Inferior parietal cortex (tissue), 1 donor: Measurements from ENCODE around the gene OTOP3.

Experiments used
- DNase-seq: peaks from one replicate; pipeline ENCODE4 v3.0.0-alpha.2; 2016; ENCODE audit errors: extremely low spot score

The OTOP3 gene

DNA sequence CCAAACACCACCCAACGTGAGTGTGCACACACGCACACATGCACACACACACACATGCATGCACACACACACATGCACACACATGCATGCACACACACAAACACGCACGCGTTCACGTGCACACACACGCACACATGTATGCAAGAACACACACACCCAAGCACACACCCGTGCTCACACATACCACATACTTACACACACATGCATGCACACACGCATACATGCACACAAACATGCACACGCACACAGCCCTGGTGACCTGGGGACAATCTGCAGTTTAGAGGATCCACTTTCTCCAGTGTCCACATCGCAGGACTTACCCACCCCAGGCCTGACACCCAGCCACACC, 18.9 kb upstream of the OTOP3 start:
- no peak for DNase-seq

DNA sequence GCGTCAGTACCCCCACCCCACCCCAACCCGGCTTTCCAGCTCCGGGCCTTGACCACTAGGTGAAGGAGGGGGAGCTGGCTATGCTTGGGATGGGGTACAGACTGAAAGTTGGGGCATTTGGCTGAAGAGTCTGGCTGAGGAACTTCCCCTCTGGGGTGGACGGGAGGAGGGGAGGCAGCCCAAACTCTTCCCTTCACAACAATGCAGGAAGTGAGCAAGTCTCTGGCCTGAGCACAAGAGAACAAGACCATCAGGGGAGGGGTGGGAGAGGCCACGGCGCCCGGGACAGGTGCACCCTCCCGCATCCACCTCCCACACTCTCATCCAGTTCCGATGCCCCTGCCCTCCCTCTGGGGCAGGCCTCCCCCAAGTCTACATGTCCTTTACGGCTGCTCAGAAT, 18.3 kb upstream of the OTOP3 start:
- DNase-seq = no peak

DNA sequence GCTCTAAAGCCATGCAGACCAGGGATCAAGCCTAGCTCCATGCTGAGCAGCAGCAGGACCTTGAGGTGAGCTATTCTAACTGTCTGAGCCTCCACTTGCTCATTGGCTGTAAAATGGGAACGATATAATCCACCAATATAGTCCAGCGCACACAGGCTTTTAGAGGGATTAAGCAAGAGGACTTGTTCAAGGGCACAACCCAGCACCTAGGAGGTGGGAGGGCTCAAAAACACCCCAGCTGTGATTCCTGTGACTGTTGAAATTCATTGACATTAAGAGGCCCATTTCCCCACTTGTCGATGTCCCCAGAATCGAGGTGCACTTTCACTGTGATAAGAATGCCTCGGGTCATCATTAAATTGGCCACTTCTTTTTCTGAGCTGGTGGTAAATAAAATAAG, 16.8 kb upstream of the OTOP3 start:
- DNase-seq = no peak

DNA sequence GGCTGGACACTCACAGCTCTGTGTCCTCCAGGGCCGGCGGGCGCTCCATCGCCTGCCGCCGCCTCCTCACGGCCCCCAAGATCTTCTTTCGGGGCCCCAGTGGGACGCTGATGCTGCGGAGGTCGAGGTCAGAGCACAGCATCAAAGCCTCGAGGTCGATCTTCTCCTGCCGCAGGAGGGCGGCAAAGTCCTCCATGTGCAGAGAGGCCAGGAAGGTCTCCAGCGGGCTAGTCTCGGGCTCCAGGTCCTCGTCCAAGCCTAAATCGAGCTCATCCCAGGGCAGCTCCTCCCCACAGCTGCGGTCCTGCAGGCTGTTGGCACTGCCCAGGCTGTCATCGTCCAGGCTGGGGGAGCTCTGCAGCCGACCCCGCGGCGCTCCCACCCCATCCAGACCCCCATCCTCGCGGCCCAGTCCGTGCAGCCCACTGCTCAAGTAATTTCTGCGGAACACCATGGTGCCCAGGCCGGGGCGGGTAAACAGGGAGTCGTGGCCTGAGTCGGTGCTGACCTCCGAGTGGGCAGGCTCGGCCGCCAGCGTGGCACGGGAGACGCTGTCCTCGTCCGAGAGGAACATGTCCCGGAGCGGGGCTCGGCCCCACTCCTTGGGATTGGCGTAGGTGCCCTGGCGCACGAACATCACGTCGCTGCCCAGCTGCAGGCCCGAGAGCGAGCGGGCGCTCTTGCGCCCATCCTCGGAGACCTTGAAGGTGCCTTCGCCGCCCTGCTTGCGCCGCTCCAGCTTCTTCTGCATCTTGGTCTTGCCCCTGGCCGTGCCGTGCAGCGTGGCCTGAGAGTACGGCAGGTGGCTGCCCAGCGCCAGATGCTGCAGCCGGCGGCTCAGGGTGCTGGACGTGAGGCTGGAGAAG, 16.0 kb upstream of the OTOP3 start:
- DNase-seq = no peak

DNA sequence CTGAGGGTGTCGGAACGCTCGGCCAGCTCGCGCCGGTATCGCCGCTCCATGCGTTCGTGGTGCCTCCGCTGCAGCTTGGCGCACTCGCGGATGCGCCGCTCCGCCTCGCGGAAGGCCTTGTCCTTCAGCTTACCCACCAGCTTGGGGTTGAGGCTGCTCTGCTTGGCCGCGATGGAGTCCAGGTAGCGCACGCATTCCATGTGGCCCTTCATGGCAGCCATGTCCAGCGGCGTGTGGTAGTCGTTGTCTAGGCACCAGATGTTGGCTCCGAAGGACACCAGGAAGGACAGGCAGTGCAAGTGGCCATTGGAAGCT, 15.4 kb upstream of the OTOP3 start:
- no peak for DNase-seq

DNA sequence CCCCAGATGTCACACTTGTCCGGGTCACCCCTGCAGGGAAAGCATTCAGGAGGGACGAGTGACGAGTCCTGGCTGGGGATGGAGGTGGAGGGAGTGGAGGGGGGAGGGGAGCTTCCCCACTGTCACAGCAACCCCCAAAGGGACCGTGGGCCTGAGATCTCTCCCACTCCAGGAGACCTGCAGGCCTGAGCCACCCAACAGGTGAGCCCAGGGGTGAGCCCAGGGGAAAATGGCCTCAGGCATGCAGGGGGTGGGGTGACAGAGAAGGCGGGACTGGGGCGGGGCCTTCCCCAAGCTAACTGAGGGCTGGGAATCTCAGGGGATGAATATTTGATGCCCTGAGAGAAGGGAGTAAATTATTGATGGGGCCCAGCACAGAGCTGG, 15.1 kb upstream of the OTOP3 start:
- no peak for DNase-seq

DNA sequence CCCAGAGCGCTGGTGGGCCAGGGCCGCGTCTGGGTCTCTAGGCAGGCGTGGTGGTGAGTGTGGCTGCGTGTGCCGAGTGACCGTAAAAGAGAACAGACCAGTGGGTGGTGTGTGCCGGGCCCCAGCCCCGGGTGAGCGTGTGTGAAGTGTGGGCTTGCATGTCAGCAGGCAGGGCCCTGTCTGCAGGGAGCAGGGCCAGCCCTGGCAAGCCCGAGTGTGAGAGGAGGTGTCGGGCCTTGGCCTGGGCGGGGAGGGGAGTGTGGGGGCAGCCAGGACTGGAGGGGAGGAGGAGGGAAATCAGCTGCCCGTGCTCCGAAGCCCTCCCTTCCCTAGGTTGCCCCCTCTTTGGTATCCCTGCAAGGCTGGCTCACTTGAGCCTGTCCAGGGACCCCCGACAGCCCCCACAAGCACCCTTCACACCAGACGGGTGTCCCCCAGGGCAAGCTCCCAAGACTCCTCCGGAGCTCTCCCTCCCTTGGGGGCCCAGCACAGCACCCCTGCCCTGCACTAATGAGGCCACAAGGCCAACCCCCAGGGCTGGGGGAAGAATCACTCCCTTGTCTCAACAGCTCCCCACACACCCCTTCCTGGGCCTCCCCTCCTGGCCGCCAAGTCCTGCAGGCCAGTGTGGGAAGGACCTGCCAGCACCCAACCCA, 14.5 kb upstream of the OTOP3 start:
- no peak for DNase-seq

DNA sequence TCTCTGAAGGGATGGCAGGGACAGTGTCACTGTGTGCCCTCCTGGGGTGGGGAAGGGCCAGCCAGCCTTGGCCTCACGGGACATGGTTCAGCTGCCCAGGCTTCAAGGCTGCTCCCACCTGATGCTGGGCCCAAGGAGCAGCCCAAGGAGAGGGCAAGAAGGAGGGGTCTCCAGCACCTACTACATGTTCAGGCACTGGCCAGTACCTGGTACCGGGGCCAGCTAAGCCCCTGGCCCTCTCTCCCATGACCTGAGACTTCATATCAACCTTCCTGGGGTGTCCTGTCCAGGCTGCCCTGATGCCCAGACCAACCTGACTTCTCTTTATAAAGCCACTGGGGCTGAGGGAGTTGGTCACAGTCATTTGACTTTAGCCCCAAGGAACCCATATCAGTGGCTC, 13.9 kb upstream of the OTOP3 start:
- no peak for DNase-seq

DNA sequence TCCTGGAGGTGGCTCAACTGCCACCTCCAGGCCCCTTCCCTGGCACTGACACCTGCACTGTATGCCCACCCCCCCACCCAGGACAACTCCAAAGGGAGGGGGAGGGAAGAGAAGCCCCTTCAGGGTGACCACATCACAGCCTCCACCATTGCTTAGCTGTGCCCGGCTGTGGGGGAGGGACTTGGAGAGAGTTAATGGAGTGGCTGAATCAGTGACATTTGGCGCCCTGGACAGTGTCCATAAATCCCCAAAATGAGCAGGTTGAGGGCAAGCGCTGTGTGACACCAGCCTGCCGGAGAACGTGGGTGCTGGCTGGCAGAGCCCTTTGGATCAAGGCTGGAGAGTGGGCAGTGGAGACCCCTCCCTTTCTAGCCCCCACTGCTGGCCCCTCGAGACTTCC, 13.5 kb upstream of the OTOP3 start:
- no peak for DNase-seq

DNA sequence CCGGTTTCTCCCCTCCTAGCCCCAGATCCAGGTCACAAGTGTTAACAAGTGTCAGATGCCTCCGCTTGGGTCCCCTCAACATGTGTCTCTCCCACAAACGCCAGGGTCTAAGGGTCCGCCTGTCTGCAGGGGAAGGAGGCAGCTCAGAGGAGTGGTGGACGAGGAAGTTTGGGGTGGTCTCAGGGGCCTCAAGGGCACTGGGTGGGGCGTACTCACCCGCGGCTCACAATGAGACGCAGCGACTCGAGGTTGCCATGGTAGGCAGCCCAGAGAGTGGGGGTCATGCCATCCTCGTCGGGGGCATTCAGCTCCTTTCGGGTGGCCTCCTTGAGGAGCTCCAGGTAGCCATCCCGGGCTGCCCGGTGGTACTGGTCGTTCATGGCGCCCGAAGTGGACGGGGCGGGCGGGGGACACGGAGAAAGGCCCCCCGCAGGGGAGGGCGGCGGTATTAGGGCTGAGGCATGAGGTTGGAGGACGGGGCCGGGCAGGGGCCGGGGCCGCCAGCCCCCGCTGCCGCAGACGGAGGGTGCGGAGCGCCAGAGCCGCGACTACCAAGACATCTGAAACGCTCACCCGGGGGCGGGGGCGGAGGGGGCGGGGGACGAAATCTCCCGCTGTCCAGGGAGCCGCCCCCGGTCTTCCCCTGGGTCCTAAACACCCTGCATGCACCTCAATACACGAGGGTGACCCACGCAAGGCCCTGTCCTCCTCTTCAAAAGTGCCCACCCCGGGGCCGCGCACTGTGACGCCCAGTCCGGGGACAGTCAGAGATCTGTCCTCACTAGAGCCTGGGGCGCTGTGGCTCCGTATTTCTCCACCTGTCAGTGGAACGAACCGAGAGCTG, 12.8 kb upstream of the OTOP3 start, which contains the start of gene USH1G:
Gene USH1G (minus strand): TSS at position 562 of the 844 bp plus-strand sequence. CDS start 182 bp downstream, at position 380.
- no peak for DNase-seq

DNA sequence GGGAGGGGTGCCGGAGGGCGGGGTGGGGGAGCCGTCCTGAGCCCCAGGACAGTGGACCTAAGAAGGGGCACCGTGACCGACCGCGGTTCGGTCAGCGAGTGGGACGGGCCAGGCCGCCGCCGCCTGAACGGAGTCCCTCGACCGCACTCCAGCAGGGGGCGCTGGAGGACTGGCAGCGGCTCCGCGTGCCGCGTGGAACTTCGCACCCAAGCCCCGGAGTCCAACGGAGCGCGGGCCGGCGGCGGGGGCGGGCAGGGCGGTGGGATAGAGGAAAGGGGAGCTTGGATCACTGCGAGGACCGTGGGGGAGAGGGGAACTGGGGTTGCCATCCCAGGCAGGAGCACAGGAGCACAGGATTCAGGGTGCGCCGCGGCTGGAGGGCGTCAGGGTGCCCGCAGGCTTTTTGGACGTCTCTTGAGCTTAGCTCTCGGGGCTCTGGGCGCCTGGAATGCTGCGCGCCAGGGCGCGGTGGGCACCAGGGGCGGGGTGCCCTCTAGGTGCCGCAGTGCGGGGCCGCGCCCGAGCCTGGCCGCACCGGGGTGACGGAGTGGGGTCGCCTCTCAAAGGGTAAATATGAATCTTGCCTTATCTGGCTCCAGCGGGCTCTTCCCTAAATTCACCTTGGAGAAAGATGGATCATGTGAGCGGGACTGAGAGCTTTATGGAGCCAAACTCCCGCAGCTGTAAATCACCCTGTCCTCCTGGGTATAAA, 12.0 kb upstream of the OTOP3 start:
- DNase-seq = peak; percentile 32

DNA sequence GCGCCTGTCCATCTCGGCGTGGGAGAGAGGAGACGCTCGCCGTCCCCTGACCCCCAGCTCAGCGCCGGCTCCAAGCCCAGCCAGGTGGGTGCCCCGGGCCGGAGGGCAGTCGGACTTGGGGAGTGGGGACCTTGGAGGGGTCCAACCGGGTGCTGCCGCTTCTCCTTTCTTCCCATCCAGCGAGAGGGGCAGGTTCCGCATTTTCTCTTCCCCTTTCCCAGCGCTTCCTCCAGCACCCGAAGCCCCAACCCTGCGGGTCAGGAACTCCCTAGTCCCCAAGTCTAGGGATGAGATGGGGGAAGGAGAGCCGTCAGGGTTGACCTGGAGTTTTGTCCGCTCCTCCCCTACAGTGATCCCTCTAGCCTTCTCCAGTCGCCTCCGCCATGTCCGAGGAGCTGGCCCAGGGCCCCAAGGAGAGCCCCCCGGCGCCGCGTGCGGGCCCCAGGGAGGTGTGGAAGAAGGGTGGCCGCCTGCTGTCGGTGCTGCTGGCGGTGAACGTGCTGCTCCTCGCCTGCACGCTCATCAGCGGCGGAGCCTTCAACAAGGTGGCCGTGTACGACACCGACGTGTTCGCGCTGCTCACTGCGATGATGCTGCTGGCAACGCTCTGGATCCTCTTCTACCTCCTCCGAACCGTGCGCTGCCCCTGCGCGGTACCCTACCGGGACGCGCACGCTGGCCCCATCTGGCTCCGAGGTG, 11.3 kb upstream of the OTOP3 start, which contains the start of gene OTOP2:
Gene OTOP2 (plus strand): TSS at position 24 of the 699 bp plus-strand sequence. CDS start 360 bp downstream, at position 384.
- DNase-seq = no peak

DNA sequence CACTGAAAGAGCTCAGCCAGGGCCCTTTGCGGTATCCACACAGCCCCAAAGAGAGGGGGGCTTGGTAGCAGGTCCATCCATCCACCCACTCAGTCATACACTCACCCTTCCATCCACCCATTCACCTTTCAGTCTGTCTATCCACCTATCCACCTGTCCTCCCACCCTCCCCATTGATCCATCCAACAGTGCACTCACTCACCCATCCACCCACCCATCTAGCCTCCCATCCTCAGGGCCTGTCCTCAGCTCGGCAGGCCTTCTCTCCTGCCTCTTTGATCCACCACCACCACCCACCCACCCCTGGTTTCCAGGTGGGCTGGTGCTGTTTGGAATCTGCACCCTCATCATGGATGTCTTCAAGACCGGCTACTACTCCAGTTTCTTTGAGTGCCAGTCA, 10.5 kb upstream of the OTOP3 start:
- no peak for DNase-seq

DNA sequence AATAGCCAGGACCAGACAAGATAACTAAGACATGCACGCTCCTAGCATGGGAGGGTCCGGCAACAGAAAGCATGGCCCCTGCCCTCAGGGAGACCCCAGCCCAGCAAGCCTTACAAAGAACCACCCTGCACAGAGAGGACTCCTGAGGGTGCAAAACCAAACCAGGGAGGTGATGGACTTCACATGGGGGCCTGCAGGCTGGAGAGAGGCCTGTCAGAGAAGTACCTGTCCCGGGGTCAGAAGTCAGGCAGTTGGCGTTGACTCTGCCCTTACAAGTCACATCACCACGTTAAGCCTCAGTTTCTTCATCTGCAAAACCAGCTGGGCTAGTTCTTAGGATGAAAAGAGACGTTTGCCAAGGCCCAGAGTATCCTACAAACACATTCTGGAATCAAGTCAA, 6.9 kb upstream of the OTOP3 start:
- no peak for DNase-seq

DNA sequence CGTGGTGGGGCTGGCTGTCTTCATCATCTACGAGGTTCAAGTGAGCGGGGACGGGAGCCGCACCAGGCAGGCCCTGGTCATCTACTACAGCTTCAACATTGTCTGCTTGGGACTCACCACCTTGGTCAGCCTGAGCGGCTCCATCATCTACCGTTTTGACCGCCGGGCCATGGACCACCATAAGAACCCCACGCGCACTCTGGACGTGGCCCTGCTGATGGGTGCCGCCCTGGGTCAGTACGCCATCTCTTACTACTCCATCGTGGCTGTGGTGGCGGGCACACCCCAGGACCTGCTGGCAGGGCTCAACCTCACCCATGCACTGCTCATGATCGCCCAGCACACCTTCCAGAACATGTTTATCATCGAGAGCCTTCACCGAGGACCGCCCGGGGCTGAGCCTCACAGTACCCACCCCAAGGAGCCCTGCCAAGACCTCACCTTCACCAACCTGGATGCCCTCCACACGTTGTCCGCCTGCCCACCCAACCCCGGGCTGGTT, 5.1 kb upstream of the OTOP3 start:
- no peak for DNase-seq

DNA sequence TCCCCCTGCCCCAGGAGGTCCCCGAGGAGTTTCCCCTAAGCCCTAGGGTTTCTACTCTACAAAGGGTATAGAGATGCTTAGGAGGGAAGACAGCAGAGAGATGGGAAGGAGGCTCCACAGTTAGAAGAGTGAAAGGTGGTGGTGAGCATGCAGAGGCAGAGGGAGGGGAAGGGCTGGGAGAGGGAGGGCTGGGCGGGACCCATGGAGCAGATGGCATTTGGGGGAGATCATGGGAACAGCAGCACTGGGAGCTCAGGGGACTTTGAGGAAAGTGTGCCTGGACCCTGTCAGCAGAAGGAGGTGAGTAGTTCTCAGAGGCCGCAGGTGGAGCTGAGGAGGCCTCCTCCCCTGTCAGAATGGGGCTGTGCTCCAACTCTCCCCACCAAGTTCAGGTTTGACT, 650 bp upstream of the OTOP3 start:
- DNase-seq = no peak

DNA sequence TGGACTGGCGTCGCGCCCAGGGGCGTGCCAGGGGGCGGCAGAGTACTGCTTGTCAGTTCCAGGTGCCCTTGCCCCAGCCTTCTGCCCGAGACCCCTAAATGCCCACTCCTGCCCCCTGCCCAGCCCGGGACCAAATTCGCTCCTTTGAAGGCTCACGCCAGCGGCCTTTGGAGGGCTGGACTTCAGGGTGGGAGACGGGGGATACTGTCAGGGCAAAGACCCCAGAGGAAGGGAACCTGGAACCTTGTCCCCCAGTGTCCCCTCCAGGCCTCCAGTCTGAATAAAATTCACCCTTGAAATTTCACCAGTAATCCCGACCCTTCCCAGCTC, 737 bp downstream of the OTOP3 start:
- DNase-seq = no peak

DNA sequence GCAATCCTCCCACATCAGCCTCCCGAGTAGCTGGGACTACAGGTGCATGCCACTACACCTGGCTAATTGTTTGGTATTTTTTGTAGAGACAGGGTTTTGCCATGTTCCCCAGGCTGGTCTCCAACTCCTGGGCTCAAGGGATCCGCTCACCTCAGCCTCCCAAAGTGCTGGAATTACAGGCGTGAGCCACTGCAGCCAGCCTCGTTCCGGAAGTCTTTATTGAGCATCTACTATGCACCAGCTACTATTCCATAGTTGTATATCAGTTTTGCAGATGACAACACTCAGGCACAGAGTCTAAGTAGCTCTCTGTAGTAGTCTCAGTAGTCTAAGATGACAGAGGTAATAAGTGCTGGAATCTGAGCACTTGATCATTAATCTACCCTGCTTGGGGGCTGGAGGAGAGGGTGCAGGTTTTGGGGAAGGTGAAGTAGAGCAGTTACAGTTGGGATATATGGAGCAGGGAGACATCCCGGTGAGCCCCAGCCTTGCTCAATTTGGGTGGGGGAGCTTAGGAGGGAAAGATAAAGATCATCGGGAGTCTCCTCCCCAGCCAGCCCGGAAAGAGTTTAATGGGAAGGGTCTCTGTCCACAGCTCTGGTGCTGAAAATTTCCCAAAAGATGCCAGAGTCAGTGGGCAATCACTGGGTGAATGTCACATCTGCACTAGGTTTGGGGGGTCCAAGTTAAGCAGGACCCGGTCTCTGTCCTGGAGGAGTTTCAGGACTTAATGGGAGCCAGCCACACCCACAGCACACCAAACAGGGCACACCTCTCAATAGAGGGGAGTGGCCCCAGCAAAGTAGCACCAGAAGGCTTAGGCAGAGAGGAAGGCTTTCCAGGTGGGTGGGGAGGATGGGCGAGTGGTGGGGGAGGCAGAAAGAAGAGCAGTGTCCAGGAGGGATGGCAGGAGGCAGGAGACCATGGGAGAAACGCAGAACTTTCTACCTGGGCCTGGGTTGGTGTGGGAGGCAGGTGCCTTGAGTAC, 1.7 kb downstream of the OTOP3 start:
- no peak for DNase-seq

DNA sequence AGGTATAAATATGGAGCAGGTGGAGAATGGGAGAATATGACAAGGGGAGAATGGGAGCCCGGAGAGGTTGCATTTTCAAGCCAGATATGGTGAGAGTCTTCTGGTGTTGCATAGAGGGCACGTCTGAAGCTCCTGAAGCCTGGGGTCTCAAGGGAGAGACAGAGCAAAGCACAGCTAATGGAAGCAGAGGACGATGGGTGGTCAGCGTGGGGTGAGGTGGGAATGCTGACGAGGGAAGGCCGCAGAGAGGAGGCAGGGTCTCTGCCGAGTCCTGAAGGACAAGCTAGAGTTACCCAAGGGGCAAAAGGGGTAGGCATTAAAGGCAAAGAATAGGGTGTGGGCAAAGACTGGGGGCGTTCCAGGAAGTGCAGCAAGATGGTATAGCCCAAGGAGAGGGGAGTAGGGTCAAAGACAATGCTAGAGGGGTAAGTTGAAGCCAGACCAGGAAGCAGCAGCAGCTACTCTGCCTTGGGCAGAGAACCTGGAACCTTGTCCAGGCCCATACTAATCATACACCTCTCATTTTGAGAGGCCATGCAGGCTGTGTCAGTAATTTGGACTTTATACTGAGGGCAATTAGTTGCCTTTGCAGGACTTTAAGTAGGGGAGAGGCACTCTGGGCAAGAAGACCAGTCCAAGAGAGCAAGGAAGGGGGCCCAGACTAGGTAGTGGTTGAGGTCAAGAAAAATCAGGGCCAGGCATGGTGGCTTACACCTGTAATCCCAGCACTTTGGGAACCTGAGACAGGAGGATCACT, 2.7 kb downstream of the OTOP3 start:
- no peak for DNase-seq
